CD4-positive, alpha-beta T cell treated with Interleukin-15 for 1 hour (primary cell): ENCODE measurements around the gene PARG.
"Not testable (repeated sequence)": the region's sequence is repeated elsewhere in the genome, so short reads cannot be mapped to it uniquely, and the experiment has no call there.

ENCODE experiments used
- DNase-seq: peaks from one replicate; pipeline ENCODE4 v3.0.0-alpha.2; 2020

The PARG gene

DNA sequence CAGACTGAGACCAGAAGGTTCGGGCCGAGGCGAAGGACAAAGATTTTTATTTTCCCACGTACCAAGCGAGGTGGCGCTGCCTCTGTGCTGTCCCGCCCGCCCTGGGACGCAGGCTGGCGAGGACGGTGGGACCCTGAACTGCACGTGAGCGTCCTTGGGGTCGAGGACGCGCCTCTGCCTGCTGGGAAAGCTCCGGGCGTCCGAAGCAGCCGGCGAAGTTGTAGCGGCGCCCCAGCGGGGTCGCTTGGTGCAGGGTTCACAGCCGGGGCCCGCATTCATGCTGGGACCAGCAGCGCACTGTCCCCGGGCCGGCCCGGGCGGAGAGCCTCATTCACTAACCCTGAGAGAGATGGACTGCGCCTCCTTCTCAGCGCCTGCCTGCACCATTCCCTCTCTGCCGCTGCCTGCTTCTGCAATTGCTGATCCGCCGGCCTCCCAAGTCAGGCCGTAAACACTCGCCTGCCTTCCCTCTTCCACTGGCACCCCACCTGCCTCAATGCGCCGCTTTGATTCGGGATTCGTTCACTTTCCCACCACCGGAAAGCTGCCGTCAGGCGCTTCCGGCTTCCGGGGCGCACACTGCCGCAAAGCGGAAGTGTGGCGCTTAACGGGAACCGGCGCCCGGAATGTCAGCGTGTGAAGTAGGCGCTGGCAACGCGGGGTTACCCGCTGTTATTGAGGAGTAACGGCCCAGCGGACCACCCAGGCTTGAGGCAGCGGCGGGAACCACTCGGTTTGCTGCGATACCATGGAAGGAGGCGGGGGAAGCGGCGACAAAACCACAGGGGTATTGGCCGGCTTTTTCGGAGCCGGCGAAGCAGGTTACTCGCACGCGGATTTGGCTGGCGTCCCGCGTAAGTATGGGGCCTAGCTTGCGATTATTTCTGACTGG is at the start of gene PARG, which contains the start of gene TIMM23B:
Gene PARG (minus strand): TSS at position 581 of the 892 bp plus-strand sequence. CDS start 302 bp downstream, at position 279.
Gene TIMM23B (plus strand): TSS at position 607 of the 892 bp plus-strand sequence. CDS start 142 bp downstream, at position 749.
- DNase-seq = peak; percentile 78

DNA sequence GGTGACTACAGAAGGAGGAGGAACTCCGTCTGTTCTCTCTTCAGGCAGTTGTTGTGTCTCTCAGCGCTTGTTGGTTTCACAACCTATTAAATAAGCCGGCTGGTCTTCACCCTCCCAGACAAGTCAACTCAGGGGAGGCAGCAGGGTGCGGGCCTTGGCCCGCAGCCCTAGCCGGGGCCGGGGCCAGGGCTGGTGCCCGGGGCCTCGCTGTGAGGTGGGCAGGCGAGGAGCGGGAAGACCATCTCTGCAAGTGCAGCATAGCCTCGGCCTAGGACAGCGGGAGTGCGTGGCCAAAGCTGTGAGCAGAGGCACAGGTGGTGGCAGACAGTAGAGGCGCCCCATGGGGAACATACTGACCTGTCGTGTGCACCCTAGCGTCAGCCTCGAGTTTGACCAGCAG is 46.5 kb upstream of the PARG start, which contains the start of gene AGAP6:
Gene AGAP6 (plus strand): TSS at position 31 of the 400 bp plus-strand sequence. CDS start 310 bp downstream, at position 341.
- DNase-seq = not testable (repeated sequence)

- not testable (repeated sequence) for DNase-seq
These were observed 45.4 kb upstream of the PARG start for GRCh38 chr10:49987207-49987606.

DNA sequence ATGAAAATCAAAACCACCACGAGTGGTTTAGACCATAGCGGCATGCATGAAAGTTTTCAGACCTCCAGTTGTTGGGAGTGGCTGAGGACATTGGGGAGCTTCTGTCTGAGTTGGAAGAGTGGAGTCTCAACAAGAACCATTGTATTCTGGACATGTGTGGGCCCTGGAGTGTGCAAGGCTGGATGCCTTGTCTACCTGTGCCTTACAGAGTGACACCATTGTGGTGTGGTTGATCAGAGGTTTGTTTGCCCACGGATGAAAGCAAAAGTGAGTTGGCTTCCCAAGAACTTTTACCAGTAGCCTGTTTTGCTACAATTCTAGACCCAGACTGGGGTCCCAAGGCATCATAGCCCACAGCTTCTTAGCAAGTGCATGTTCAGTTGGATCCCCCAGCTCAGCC is 35.9 kb upstream of the PARG start:
- DNase-seq = not testable (repeated sequence)

DNA sequence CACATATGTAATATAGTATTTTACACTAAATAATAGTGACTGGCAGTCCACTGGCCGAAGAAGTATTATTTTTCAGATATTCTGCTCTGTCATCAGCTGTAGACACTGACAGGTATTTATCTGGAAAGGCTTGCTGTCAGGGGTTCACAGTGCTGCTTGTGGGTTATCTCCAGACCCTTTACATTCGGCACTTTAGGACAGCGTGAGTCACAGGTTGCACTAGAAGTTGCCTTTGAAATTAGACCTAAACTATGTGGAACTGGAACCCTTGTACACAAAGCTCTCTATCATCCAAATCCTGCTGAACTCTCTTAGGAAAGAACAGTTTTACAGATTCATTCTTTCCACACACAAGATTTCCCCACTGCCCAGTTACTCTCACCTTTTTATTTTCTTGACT is 30.3 kb upstream of the PARG start:
- DNase-seq = not testable (repeated sequence)

DNA sequence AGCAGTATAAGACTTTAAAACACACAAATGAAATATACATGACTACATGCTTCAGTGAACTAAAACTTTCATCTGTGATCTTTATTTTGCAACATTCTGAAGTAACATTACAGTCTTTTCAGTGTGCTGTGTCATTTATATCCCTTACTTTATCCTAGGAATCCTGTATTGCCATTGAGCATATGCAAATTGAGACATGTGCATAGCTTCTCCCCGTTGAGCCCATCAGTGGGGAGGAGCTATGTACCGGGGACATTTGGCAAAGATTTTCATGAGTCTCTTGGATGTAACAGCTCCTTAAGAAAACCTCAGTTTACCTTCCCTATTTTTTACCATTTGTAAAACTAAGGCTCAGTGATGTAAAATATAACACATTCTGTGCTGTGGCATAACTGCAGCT is 29.6 kb upstream of the PARG start:
- DNase-seq = not testable (repeated sequence)

GRCh38 chr10:49970331-49970857 is 28.6 kb upstream of the PARG start:
- not testable (repeated sequence) for DNase-seq

DNA sequence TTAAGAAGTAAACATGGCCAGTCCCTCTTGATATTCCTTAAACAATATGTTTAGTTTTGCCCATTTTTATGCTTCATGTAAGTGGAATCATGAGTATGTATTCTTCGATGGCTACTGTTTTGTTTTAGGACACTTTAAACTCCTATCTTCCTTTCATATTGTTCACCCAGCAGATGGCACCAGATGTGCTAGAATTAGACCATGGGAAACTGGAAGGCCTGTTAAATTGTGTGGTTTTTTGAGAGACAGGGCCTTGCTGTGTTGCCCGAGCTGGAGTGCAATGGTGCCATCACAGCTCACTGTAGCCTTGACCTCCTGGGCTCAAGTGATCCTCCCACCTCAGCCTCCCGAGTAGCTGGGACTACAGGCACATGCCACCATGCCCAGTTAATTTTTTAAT is 11.3 kb upstream of the PARG start:
- DNase-seq = not testable (repeated sequence)

DNA sequence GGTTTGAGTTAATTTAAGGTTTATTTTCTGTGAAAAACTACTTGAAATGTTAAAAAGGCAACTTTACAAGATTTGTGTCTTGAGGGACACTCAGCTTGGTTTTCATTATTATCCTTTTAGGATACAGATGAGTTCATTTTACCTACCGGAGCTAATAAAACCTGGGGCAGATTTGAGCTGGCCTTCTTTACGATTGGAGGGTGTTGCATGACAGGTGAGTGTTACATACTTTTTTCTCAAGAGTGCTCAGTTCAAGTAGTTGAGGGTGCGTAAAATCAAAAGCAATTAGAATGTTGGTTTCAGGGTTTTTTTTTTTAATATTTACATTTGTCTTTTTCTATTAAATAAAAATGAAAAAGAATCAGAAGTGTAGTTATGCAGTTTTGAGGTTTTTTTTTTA is 10.2 kb upstream of the PARG start:
- DNase-seq = not testable (repeated sequence)

GRCh38 chr10:49948737-49949136 is 6.9 kb upstream of the PARG start:
- not testable (repeated sequence) for DNase-seq

DNA sequence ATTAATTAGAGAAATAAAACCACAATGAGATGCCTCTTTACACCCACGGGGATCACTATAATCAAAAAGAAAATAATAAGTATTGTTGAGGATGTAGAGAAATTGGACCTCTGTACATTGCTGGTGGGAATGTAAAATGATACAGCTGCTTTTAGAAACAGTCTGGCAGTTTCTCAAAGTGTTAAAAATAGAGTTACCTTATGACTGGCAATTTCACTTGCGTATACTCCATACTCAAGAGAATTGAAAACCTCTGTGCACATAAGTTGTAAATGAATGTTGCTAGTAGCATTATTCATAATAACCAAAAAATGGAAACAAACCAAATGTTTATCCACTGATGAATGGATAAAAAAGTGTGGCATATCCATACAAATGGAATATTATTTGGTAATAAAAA is 6.3 kb upstream of the PARG start:
- DNase-seq = not testable (repeated sequence)

- DNase-seq = not testable (repeated sequence)
These were observed 1.8 kb upstream of the PARG start for GRCh38 chr10:49943607-49944006.

GRCh38 chr10:49942339-49942705 is 495 bp upstream of the PARG start:
- not testable (repeated sequence) for DNase-seq

DNA sequence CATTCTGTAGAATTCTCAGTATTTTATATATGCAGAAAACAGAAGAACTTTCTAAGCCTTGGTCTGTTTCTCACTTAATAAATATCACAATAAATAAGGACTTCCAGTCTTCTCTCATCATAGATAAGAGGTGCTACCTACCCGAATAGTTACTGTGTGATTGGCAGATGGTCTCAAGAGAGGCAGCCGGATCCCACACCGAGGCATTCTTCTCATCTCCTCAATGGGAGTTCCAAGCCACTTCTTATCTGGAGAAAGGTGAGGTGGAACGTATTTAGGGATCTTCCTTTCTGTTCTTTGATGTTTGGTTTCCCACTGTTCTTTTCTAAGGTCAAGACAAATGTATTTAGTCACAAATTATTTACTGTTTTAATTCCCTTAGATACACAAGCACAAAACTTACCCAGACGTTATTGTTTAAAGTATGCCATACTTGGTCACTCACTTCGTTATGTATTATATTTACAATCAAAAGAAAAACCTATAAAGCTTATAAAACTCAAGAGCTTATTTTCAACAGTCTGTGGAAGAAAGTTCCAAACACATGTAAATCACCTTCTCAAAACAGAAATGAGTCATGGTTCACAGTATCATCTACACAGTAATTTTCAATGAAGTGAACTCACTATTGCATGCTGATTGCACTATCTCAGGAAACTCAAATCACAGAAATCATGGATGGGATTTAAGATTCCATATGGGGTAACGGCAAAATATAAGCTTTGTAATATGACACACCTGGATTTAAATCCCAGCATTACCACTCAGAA is 9.7 kb downstream of the PARG start:
- DNase-seq = not testable (repeated sequence)

DNA sequence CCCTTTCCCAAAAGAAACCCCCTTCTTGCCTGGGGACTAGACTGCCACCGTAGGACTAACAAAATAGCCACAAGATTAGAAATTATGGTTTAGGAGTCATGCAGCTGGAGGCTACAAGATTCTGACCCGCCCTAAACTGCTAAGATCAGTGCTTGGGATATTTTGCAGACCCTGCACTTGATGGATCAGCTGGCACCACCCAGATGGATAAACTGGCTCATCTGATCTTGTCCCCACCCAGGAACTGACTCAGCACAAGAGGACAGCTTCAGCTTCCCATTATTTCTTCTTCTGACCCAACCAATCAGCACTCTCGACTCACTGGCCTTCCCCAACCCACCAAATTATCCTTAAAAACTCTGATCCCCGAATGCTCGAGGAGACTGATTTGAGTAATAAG is 10.6 kb downstream of the PARG start:
- DNase-seq = not testable (repeated sequence)

DNA sequence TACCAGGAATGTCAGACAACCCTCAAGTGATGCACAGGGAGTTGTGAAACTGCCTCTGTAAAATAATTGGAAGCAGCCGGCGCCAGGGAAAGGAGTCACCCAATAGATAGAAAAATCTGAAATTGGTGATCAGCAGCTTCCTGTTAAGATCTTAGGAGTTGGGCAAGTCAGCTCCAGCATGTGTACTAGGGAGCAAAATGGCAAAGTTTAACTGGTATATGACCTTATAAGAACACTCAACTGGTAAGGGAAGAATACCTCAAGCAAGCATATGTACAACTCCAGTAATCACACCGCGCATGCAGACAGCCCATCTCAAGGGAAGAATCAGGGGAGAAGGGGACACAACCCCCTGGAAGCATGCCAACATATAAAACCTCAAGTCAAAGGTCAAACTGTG is 18.3 kb downstream of the PARG start:
- not testable (repeated sequence) for DNase-seq

DNA sequence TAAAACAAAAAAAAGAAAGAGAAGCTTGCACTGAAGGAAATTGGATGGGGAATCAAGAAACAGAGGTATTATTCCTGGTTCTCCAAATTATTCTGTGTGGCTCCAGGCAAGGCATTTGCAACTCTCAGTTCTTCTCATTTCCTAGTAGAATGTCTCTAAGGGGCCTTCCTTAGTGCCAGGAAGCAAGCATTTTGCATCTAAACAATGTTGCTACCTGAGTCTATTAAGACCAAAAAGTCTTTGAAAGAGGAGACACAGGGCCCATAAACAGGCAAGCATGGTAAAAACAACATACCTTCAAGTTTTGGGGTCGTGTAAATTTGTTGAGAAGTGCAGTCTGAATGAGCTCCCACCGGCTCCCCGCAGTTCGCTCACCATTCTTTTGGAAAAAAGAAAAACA is 19.8 kb downstream of the PARG start:
- not testable (repeated sequence) for DNase-seq

GRCh38 chr10:49917927-49918326 is 23.9 kb downstream of the PARG start:
- not testable (repeated sequence) for DNase-seq

DNA sequence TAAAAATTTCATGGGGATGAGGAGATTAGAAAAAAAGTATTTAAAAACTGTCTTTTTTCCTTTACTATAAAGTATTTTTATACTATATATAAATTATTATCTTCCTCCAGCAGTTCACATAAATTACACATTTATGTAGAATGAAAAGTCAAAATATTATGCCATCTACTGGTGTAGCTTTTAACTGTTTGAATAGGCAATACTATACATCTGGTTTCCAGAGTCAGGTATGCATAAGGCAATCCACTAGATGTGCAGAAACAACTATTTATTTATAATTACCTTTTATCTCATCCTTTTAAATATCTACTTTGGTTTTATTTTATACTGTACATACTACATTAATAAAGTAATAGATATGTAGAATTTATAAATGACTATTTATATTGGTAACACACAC is 25.4 kb downstream of the PARG start:
- DNase-seq = not testable (repeated sequence)

DNA sequence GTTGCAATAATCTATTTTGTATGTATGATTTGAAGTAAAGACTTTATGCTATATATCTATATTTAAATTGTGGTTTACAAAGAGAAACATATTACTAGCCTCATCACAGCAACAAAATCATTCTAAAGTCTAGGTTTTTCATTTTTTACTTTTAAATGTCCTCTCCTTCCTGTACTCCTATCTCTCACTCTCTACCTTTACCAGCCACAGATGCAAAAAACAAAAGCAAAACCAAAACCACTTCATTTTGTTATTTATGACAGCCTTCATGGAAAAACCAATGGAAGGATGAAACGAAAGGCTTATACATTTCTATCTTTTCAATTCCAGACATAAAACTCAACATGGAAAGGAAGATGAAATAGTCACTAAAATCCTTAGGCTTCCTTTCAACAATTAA is 31.5 kb downstream of the PARG start:
- not testable (repeated sequence) for DNase-seq

GRCh38 chr10:49908290-49909080 is 33.3 kb downstream of the PARG start:
- not testable (repeated sequence) for DNase-seq

DNA sequence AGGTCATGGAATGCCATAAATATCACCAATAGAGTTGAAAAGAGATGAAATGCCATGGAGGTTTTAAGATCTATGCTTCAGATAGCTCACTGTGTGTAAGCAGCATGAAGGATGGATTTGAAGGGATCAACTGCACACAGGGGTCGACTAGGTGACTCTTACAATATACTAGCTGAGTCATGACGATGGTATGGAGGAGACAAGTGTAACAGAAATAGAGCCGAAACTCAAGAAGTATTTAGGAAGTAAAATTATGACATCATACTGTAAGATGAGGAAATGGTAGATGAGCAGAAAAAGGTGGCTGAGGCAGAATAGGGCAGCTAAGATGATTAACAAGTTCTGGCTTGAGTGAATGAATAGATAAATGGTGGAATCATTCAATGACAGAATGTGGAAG is 38.0 kb downstream of the PARG start:
- DNase-seq = not testable (repeated sequence)
